Brain (organoid and tissue), 1 donor: Measurements from ENCODE around the gene ZNF254. TPM values are rescaled to one million over a fixed set of nuclear protein-coding genes. Genes with fewer than 3 reads are reported as not detected.

Experiments used
- polyA plus RNA-seq: library from polyadenylated mRNA; stranded (reverse); fragments of 350-450 nt; fragmentation: Illumina TruSeq; extraction: RNeasy Lipid Tissue Mini Kit (QIAGEN cat#74804); gene quantifications from one replicate; pipeline ENCODE4 v1.2.3, GENCODE V29; 2015; ENCODE audit warnings: low read depth, low replicate concordance; ENCODE audit not compliant: insufficient read depth

Gene ZNF254
- polyA plus RNA-seq, 1 donor from 2014 or later, result 5.3 TPM

Other genes with a start within 250 kb of the ZNF254 start
- gene ZNF726, start 172.3 kb upstream of the ZNF254 start, polyA plus RNA-seq, result 4.5 TPM